GM23338 (cell line): ENCODE results near the gene KSR2. TPM values are rescaled to one million over a fixed set of nuclear protein-coding genes. Genes with fewer than 3 reads are reported as not detected.

Source experiments
- ATAC-seq: fragments of 200-7000 bp; cut with Tn5 transposase; 3 replicates; pipeline ENCODE4 v1.9.1; 2020
- DNase-seq: peaks from one replicate; pipeline ENCODE4 v3.0.0-alpha.2; 2015; ENCODE audit warnings: low spot score
- H2AFZ ChIP-seq: fragments of 200-600 bp; sonication (generic); 2 replicates; pipeline ENCODE4 v1.8.0; 2016; ENCODE audit warnings: antibody characterized with exemption, mild to moderate bottlenecking, moderate library complexity
- H3F3A ChIP-seq: fragments of 200-600 bp; sonication (generic); replicated peaks from 2 replicates; pipeline ENCODE4 v1.8.0; 2017; ENCODE audit warnings: antibody characterized with exemption, mixed run types, low read depth
- H3K27ac ChIP-seq: fragments of 200-600 bp; sonication (generic); 2 replicates; pipeline ENCODE4 v1.6.1; 2016; ENCODE audit warnings: low read depth
- H3K27me3 ChIP-seq: fragments of 200-600 bp; sonication (generic); 2 replicates; pipeline ENCODE4 v1.8.0; 2016; ENCODE audit warnings: mild to moderate bottlenecking, mixed run types, moderate library complexity; ENCODE audit not compliant: insufficient read depth
- H3K36me3 ChIP-seq: fragments of 200-600 bp; sonication (generic); 2 replicates; pipeline ENCODE4 v1.8.0; 2016; ENCODE audit warnings: mild to moderate bottlenecking; ENCODE audit not compliant: insufficient read depth
- H3K4me1 ChIP-seq: fragments of 200-600 bp; sonication (generic); 2 replicates; pipeline ENCODE4 v1.8.0; 2016; ENCODE audit warnings: mild to moderate bottlenecking, moderate library complexity; ENCODE audit not compliant: insufficient read depth
- H3K4me2 ChIP-seq: fragments of 200-600 bp; sonication (generic); 2 replicates; pipeline ENCODE4 v1.7.1; 2017; ENCODE audit warnings: mixed run types
- H3K4me3 ChIP-seq: fragments of 200-600 bp; sonication (generic); 2 replicates; pipeline ENCODE4 v1.6.1; 2016; ENCODE audit warnings: mixed run types
- H3K79me2 ChIP-seq: fragments of 200-600 bp; sonication (generic); replicated peaks from 2 replicates; pipeline ENCODE4 v1.8.0; 2017; ENCODE audit warnings: mild to moderate bottlenecking; ENCODE audit not compliant: insufficient read depth
- H3K9me2 ChIP-seq: fragments of 200-600 bp; sonication (generic); 2 replicates; pipeline ENCODE4 v1.8.0; 2017; ENCODE audit not compliant: insufficient read depth
- H4K20me1 ChIP-seq: fragments of 200-600 bp; sonication (generic); replicated peaks from 2 replicates; pipeline ENCODE4 v1.8.0; 2017; ENCODE audit warnings: mild to moderate bottlenecking; ENCODE audit not compliant: insufficient read depth
- H3K27ac Mint-ChIP-seq: 2 replicates; pipeline ENCODE4 v1.8.0; 2020; ENCODE audit warnings: inconsistent platforms, mild to moderate bottlenecking, moderate library complexity, mixed read lengths
- H3K27me3 Mint-ChIP-seq: 3 replicates; pipeline ENCODE4 v1.8.0; 2022; ENCODE audit warnings: low read depth, mild to moderate bottlenecking, moderate library complexity, mixed read lengths, inconsistent platforms; ENCODE audit not compliant: insufficient read depth, poor library complexity
- H3K36me3 Mint-ChIP-seq: 3 replicates; pipeline ENCODE4 v1.8.0; 2021; ENCODE audit warnings: low read depth, mild to moderate bottlenecking, inconsistent platforms, moderate library complexity, mixed read lengths
- H3K4me1 Mint-ChIP-seq: 3 replicates; pipeline ENCODE4 v1.8.0; 2020; ENCODE audit warnings: mild to moderate bottlenecking, inconsistent platforms, mixed read lengths
- H3K4me3 Mint-ChIP-seq: 3 replicates; pipeline ENCODE4 v1.8.0; 2021; ENCODE audit warnings: moderate library complexity, mild to moderate bottlenecking, inconsistent platforms, mixed read lengths
- H3K9me3 Mint-ChIP-seq: 3 replicates; pipeline ENCODE4 v1.8.0; 2020; ENCODE audit warnings: moderate library complexity, mild to moderate bottlenecking, inconsistent platforms, mixed read lengths
- CREB1 ChIP-seq: fragments of 250-450 bp; sonication (Bioruptor Pico); IDR thresholded peaks from 2 replicates; pipeline ENCODE4 v1.5.0; 2020; ENCODE audit warnings: low read depth, mild to moderate bottlenecking, moderate library complexity
- POLR2AphosphoS5 ChIP-seq: IDR thresholded peaks from 2 replicates; pipeline ENCODE4 v1.6.1; 2016; ENCODE audit warnings: antibody characterized with exemption, low read depth
- STAT1 ChIP-seq: IDR thresholded peaks from one replicate; pipeline ENCODE4 v1.6.1; 2016; ENCODE audit warnings: antibody characterized with exemption; ENCODE audit not compliant: unreplicated experiment
- polyA plus RNA-seq: library from polyadenylated mRNA; unstranded; fragments of >200 nt; fragmentation: Nextera tagmentation; extraction: Ambion mirVana; gene quantifications from 2 replicates; pipeline ENCODE4 v1.2.1, GENCODE V29; 2016
- total RNA-seq: library from RNA; depleted of rRNA; stranded (reverse); fragments of >200 nt; shearing (Covaris generic); gene quantifications from 2 replicates; pipeline ENCODE4 v1.2.3, GENCODE V29; 2014
- TF ChIP-seq, protein P1 (sequence below): fragments of 250-450 bp; sonication (Bioruptor Pico); IDR thresholded peaks from 2 replicates; pipeline ENCODE4 v1.5.0; 2020; ENCODE audit warnings: mild to moderate bottlenecking, moderate library complexity
- TF ChIP-seq, protein P2 (sequence below): IDR thresholded peaks from 2 replicates; pipeline ENCODE4 v1.6.1; 2016; ENCODE audit warnings: antibody characterized with exemption
- TF ChIP-seq, protein P3 (sequence below): IDR thresholded peaks from one replicate; pipeline ENCODE4 v1.6.1; 2018; ENCODE audit warnings: antibody characterized with exemption; ENCODE audit not compliant: unreplicated experiment

Gene KSR2
- total and polyA plus RNA-seq, 2 experiments from 2014 or later = 1.1 to 2.7 TPM

DNA sequence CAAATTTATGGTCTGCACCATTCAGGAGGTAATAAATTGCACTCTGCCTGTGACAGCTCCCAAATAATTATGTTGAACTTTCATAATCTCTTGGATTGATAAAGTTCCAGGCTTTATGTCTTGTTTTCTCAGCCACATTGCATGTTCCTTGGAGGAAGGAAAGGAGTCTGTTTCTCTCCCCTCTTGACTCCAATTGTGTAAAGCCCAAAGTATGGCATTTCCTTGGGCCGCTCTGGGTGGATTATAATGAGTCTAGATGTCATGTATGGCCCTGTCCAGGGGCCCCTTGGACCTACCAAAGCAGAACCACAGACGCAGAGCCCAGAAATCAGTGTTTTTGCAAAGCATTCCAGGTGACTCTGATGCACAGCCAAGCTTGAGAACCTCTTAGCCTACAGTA lies 160.8 kb downstream of the KSR2 start (continued):
- TF ChIP-seq, protein P1, sequence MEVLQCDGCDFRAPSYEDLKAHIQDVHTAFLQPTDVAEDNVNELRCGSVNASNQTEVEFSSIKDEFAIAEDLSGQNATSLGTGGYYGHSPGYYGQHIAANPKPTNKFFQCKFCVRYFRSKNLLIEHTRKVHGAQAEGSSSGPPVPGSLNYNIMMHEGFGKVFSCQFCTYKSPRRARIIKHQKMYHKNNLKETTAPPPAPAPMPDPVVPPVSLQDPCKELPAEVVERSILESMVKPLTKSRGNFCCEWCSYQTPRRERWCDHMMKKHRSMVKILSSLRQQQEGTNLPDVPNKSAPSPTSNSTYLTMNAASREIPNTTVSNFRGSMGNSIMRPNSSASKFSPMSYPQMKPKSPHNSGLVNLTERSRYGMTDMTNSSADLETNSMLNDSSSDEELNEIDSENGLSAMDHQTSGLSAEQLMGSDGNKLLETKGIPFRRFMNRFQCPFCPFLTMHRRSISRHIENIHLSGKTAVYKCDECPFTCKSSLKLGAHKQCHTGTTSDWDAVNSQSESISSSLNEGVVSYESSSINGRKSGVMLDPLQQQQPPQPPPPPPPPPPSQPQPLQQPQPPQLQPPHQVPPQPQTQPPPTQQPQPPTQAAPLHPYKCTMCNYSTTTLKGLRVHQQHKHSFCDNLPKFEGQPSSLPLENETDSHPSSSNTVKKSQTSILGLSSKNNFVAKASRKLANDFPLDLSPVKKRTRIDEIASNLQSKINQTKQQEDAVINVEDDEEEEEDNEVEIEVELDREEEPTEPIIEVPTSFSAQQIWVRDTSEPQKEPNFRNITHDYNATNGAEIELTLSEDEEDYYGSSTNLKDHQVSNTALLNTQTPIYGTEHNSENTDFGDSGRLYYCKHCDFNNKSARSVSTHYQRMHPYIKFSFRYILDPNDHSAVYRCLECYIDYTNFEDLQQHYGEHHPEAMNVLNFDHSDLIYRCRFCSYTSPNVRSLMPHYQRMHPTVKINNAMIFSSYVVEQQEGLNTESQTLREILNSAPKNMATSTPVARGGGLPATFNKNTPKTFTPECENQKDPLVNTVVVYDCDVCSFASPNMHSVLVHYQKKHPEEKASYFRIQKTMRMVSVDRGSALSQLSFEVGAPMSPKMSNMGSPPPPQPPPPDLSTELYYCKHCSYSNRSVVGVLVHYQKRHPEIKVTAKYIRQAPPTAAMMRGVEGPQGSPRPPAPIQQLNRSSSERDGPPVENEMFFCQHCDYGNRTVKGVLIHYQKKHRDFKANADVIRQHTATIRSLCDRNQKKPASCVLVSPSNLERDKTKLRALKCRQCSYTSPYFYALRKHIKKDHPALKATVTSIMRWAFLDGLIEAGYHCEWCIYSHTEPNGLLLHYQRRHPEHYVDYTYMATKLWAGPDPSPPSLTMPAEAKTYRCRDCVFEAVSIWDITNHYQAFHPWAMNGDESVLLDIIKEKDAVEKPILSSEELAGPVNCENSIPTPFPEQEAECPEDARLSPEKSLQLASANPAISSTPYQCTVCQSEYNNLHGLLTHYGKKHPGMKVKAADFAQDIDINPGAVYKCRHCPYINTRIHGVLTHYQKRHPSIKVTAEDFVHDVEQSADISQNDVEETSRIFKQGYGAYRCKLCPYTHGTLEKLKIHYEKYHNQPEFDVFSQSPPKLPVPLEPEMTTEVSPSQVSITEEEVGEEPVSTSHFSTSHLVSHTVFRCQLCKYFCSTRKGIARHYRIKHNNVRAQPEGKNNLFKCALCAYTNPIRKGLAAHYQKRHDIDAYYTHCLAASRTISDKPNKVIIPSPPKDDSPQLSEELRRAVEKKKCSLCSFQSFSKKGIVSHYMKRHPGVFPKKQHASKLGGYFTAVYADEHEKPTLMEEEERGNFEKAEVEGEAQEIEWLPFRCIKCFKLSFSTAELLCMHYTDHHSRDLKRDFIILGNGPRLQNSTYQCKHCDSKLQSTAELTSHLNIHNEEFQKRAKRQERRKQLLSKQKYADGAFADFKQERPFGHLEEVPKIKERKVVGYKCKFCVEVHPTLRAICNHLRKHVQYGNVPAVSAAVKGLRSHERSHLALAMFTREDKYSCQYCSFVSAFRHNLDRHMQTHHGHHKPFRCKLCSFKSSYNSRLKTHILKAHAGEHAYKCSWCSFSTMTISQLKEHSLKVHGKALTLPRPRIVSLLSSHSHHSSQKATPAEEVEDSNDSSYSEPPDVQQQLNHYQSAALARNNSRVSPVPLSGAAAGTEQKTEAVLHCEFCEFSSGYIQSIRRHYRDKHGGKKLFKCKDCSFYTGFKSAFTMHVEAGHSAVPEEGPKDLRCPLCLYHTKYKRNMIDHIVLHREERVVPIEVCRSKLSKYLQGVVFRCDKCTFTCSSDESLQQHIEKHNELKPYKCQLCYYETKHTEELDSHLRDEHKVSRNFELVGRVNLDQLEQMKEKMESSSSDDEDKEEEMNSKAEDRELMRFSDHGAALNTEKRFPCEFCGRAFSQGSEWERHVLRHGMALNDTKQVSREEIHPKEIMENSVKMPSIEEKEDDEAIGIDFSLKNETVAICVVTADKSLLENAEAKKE (CRISPR knock-in tag) = no peak

DNA sequence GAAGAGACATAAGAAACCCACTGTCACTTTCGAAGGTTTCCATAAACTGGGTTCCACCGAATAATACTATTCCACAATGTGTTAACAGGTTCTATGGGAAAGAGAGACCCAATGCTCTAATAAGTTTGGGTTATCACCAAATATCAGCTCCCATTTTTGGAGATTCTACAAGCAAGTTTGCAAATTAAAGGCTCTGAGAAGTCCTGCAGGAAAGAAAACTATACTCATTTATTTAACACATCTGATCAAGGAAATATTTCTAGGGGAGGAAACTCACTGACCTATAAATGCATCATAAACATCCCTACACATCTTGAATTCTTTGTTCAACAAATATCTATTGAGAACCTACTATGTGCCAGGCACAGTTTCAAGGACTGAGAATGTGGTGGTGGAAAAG lies 161.4 kb downstream of the KSR2 start:
- Mint-ChIP-seq H3K9me3 (no peaks in the 10 kb centered on the region), H3K27ac (no peak overlapping the region), H3K27me3 (peaks cover 5% of the 10 kb centered on the region), H3K4me3 (no peak overlapping the region), H3K4me1 (0 out of 3 replicates have a peak, but pooled peaks cover 3% of the 10 kb centered on the region), H3K36me3 (no peaks in the 10 kb centered on the region)
- Histone ChIP-seq H3K27ac (no peak overlapping the region), H2AFZ (no peak overlapping the region), H4K20me1 (no peaks in the 10 kb centered on the region), H3F3A (no peaks in the 10 kb centered on the region), H3K4me3 (no peak overlapping the region), H3K79me2 (no peaks in the 10 kb centered on the region), H3K27me3 (no peaks in the 10 kb centered on the region), H3K4me1 (no peaks in the 10 kb centered on the region), H3K4me2 (no peak overlapping the region), H3K36me3 (no peaks in the 10 kb centered on the region), H3K9me2 (no peaks in the 10 kb centered on the region)
- no peak for DNase-seq
- TF ChIP-seq, protein P2, sequence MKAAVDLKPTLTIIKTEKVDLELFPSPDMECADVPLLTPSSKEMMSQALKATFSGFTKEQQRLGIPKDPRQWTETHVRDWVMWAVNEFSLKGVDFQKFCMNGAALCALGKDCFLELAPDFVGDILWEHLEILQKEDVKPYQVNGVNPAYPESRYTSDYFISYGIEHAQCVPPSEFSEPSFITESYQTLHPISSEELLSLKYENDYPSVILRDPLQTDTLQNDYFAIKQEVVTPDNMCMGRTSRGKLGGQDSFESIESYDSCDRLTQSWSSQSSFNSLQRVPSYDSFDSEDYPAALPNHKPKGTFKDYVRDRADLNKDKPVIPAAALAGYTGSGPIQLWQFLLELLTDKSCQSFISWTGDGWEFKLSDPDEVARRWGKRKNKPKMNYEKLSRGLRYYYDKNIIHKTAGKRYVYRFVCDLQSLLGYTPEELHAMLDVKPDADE = no peak
- no peak for TF ChIP-seq CREB1 (CRISPR knock-in tag)
- no peak for TF ChIP-seq POLR2AphosphoS5
- TF ChIP-seq STAT1 = no peak
- TF ChIP-seq, protein P3, sequence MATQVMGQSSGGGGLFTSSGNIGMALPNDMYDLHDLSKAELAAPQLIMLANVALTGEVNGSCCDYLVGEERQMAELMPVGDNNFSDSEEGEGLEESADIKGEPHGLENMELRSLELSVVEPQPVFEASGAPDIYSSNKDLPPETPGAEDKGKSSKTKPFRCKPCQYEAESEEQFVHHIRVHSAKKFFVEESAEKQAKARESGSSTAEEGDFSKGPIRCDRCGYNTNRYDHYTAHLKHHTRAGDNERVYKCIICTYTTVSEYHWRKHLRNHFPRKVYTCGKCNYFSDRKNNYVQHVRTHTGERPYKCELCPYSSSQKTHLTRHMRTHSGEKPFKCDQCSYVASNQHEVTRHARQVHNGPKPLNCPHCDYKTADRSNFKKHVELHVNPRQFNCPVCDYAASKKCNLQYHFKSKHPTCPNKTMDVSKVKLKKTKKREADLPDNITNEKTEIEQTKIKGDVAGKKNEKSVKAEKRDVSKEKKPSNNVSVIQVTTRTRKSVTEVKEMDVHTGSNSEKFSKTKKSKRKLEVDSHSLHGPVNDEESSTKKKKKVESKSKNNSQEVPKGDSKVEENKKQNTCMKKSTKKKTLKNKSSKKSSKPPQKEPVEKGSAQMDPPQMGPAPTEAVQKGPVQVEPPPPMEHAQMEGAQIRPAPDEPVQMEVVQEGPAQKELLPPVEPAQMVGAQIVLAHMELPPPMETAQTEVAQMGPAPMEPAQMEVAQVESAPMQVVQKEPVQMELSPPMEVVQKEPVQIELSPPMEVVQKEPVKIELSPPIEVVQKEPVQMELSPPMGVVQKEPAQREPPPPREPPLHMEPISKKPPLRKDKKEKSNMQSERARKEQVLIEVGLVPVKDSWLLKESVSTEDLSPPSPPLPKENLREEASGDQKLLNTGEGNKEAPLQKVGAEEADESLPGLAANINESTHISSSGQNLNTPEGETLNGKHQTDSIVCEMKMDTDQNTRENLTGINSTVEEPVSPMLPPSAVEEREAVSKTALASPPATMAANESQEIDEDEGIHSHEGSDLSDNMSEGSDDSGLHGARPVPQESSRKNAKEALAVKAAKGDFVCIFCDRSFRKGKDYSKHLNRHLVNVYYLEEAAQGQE = no peak
- no peak for ATAC-seq
